ENCODE results near the gene AP2M1. TPM values are rescaled to one million over a fixed set of nuclear protein-coding genes. Genes with fewer than 3 reads are reported as not detected.
A peak's percentile ranks its signal among the peaks of the same experiment; 100 is the strongest.

Gene AP2M1
- total and polyA plus RNA-seq, 8 donors: 96.2 to 220 (median 144) TPM

- Histone ChIP-seq H3K9me3 (no peaks in the 10 kb centered on the region), H3K4me1 (peaks cover 21 to 35% (median 28%) of the 10 kb centered on the region in 4 donors), H3K36me3 (peaks cover 16 to 39% (median 36%) of the 10 kb centered on the region in 4 donors), H3K27me3 (no peaks in the 10 kb centered on the region), H3K27ac (peak overlapping the region; percentile 91 to 94 (median 93)), H3K4me3 (peak overlapping the region; percentile 84 to 98 (median 94))
- DNase-seq: no peak
- 2 to 3% (median 2%) methylated on average over 9 of the region's 9 CpGs for WGBS, 5 donors
- intact Hi-C loops (cut with DNase I; ENCODE audit: low total_unique reads): loop anchor here (10.0 kb wide), 1 partner anchor 241 kb away; no protein-coding TSS in a partner anchor
- no peak for TF ChIP-seq EP300 (IDR thresholded peaks at IDR 0.05)
- TF ChIP-seq, protein P1, sequence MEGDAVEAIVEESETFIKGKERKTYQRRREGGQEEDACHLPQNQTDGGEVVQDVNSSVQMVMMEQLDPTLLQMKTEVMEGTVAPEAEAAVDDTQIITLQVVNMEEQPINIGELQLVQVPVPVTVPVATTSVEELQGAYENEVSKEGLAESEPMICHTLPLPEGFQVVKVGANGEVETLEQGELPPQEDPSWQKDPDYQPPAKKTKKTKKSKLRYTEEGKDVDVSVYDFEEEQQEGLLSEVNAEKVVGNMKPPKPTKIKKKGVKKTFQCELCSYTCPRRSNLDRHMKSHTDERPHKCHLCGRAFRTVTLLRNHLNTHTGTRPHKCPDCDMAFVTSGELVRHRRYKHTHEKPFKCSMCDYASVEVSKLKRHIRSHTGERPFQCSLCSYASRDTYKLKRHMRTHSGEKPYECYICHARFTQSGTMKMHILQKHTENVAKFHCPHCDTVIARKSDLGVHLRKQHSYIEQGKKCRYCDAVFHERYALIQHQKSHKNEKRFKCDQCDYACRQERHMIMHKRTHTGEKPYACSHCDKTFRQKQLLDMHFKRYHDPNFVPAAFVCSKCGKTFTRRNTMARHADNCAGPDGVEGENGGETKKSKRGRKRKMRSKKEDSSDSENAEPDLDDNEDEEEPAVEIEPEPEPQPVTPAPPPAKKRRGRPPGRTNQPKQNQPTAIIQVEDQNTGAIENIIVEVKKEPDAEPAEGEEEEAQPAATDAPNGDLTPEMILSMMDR (IDR thresholded peaks at IDR 0.05): no peak
- TF ChIP-seq POLR2A (IDR thresholded peaks at IDR 0.05): no peak
- no peak for TF ChIP-seq POLR2AphosphoS5 (IDR thresholded peaks at IDR 0.05)
Measured at GRCh38 chr3:184135911-184136260, 38.8 kb upstream of the AP2M1 start.

- no peak for DNase-seq
- Histone ChIP-seq H3K36me3 (peaks cover 56 to 84% (median 81%) of the 10 kb centered on the region in 4 donors), H3K4me3 (no peak overlapping the region), H3K9me3 (no peaks in the 10 kb centered on the region), H3K4me1 (peaks cover 19 to 36% (median 32%) of the 10 kb centered on the region in 4 donors), H3K27me3 (no peaks in the 10 kb centered on the region), H3K27ac (no peak overlapping the region)
- 86 to 95% (median 90%) methylated on average over 10 of the region's 10 CpGs for WGBS, 5 donors
- TF ChIP-seq, protein P1 (IDR thresholded peaks at IDR 0.05): no peak
- TF ChIP-seq POLR2AphosphoS5 (IDR thresholded peaks at IDR 0.05): no peak
- no peak for TF ChIP-seq EP300 (IDR thresholded peaks at IDR 0.05)
- TF ChIP-seq POLR2A (IDR thresholded peaks at IDR 0.05): no peak
- intact Hi-C loops (cut with DNase I; ENCODE audit: low total_unique reads): loop anchor here (5.0 kb wide), 1 partner anchor 112 kb away; no protein-coding TSS in a partner anchor
Measured at GRCh38 chr3:184140436-184140835, 34.2 kb upstream of the AP2M1 start.

DNA sequence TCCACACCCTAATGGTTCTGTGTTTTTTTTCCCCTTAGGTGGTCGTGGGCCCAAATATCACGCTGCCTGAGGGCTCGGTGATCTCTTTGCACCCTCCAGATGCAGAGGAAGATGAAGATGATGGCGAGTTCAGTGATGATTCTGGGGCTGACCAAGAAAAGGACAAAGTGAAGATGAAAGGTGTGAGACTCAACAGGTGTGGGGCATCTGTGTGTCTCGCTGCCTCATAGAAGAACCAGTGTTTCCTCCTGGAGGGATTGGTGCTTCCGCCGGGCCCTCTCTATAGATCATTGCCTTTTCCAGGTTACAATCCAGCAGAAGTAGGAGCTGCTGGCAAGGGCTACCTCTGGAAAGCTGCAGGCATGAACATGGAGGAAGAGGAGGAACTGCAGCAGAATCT, 32.5 kb upstream of the AP2M1 start:
- Histone ChIP-seq H3K4me1 (peaks cover 5 to 25% (median 19%) of the 10 kb centered on the region in 4 donors), H3K36me3 (peaks cover 64 to 100% (median 95%) of the 10 kb centered on the region in 4 donors), H3K27me3 (no peaks in the 10 kb centered on the region), H3K4me3 (no peak overlapping the region), H3K9me3 (no peaks in the 10 kb centered on the region), H3K27ac (peak overlapping the region in 1 of 5 donors; percentile 0)
- intact Hi-C loops (cut with DNase I; ENCODE audit: low total_unique reads): loop anchor here (5.0 kb wide), 1 partner anchor 110 kb away; no protein-coding TSS in a partner anchor
- WGBS, 5 donors: 89 to 94% (median 90%) methylated on average over 7 of the region's 7 CpGs
- no peak for DNase-seq
- TF ChIP-seq EP300 (IDR thresholded peaks at IDR 0.05): no peak
- TF ChIP-seq POLR2A (IDR thresholded peaks at IDR 0.05): no peak
- no peak for TF ChIP-seq POLR2AphosphoS5 (IDR thresholded peaks at IDR 0.05)
- TF ChIP-seq, protein P1 (IDR thresholded peaks at IDR 0.05): no peak

DNA sequence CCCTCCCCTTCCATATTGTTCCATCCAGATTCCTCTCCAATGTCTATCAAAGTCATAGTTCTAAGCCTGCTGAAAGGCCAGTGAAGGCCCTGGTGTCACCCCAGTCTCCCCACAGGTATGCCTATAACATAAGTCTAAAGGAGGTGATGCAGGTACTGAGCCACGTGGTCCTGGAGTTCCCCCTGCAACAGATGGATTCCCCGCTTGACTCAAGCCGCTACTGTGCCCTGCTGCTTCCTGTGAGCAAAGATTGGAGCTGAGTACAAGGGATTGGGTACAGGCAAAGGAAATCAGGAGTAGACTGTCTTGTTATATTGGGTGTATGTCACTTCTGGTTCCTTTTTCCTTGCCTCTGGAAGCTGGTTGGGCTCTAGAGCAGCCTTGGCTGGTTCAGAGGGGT, 31.3 kb upstream of the AP2M1 start:
- no peak for DNase-seq
- Histone ChIP-seq H3K36me3 (peaks cover 64 to 90% (median 85%) of the 10 kb centered on the region in 4 donors), H3K4me1 (peaks cover 4 to 20% (median 12%) of the 10 kb centered on the region in 4 donors), H3K27me3 (no peaks in the 10 kb centered on the region), H3K27ac (no peak overlapping the region), H3K9me3 (no peaks in the 10 kb centered on the region), H3K4me3 (no peak overlapping the region)
- intact Hi-C loops (cut with DNase I; ENCODE audit: low total_unique reads): loop anchor here (5.0 kb wide), 1 partner anchor 109 kb away; no protein-coding TSS in a partner anchor
- 86 to 93% (median 89%) methylated on average over 3 of the region's 3 CpGs for WGBS, 5 donors
- TF ChIP-seq, protein P1 (IDR thresholded peaks at IDR 0.05): no peak
- TF ChIP-seq POLR2A (IDR thresholded peaks at IDR 0.05) (no peak), EP300 (IDR thresholded peaks at IDR 0.05) (no peak), POLR2AphosphoS5 (IDR thresholded peaks at IDR 0.05) (no peak)

All from stomach (tissue), 9 donors.